GM12878 (cell line): ENCODE results near the gene PIGQ. TPM values are rescaled to one million over a fixed set of nuclear protein-coding genes. Genes with fewer than 3 reads are reported as not detected.

ENCODE experiments used
- BCL11A ChIP-seq: IDR thresholded peaks from 2 replicates; pipeline ENCODE4 v1.6.1; 2011; ENCODE audit warnings: low read depth, low read length
- BCLAF1 ChIP-seq: fragments of 450-650 bp; IDR thresholded peaks from 2 replicates; pipeline ENCODE4 v1.6.1; 2017; ENCODE audit warnings: antibody characterized with exemption, mild to moderate bottlenecking, moderate library complexity
- CREB1 ChIP-seq: IDR thresholded peaks from 2 replicates; pipeline ENCODE4 v1.6.1; 2012; ENCODE audit warnings: low read depth, mild to moderate bottlenecking, inconsistent platforms
- DPF2 ChIP-seq: fragments of 450-650 bp; IDR thresholded peaks from 2 replicates; pipeline ENCODE4 v1.6.1; 2017; ENCODE audit warnings: mild to moderate bottlenecking
- EGR1 ChIP-seq, 2 experiments: IDR thresholded peaks; 1 replicate in 1 of 2; 2 replicates in 1 of 2; pipeline ENCODE4 v1.6.1; 2011 to 2012; ENCODE audit warnings: low read depth in 2 of 2, low read length in 2 of 2, borderline replicate concordance in 1 of 2, mild to moderate bottlenecking in 1 of 2, moderate library complexity in 1 of 2
- HCFC1 ChIP-seq: fragments of 150-350 bp; IDR thresholded peaks from 2 replicates; pipeline ENCODE4 v1.6.1; 2014; ENCODE audit warnings: low read length
- KLF5 ChIP-seq: fragments of 450-650 bp; IDR thresholded peaks from 2 replicates; pipeline ENCODE4 v1.6.1; 2014; ENCODE audit warnings: mild to moderate bottlenecking; ENCODE audit not compliant: partially characterized antibody
- LARP7 ChIP-seq: fragments of 450-650 bp; IDR thresholded peaks from 2 replicates; pipeline ENCODE4 v1.6.1; 2017; ENCODE audit warnings: mild to moderate bottlenecking
- MYC ChIP-seq: IDR thresholded peaks from 2 replicates; pipeline ENCODE4 v1.6.1; 2011; ENCODE audit warnings: mild to moderate bottlenecking, low read length, moderate library complexity, inconsistent platforms; ENCODE audit not compliant: insufficient read depth, insufficient replicate concordance, insufficient read length, severe bottlenecking
- NKRF ChIP-seq: fragments of 450-650 bp; conservative IDR thresholded peaks from 2 replicates; pipeline ENCODE4 v1.6.1; 2017; ENCODE audit warnings: mild to moderate bottlenecking, moderate library complexity
- NR2C1 ChIP-seq: fragments of 450-650 bp; IDR thresholded peaks from 2 replicates; pipeline ENCODE4 v1.6.1; 2017; ENCODE audit warnings: antibody characterized with exemption, mild to moderate bottlenecking, moderate library complexity
- PKNOX1 ChIP-seq: fragments of 450-650 bp; IDR thresholded peaks from 2 replicates; pipeline ENCODE4 v1.6.1; 2016; ENCODE audit warnings: mild to moderate bottlenecking
- POLR2A ChIP-seq: IDR thresholded peaks from 2 replicates; pipeline ENCODE4 v1.6.1; 2011; ENCODE audit warnings: low read depth, mild to moderate bottlenecking, low read length
- POLR2AphosphoS2 ChIP-seq: IDR thresholded peaks from 2 replicates; pipeline ENCODE4 v1.6.1; 2011; ENCODE audit warnings: low read depth, mild to moderate bottlenecking, low read length, improper control_type of control experiment, moderate library complexity
- RFX5 ChIP-seq: IDR thresholded peaks from 2 replicates; pipeline ENCODE4 v1.6.1; 2011; ENCODE audit warnings: low read depth, low read length, improper control_type of control experiment
- RUNX3 ChIP-seq: IDR thresholded peaks from 2 replicates; pipeline ENCODE4 v1.6.1; 2012; ENCODE audit warnings: low read length, inconsistent platforms
- SPI1 ChIP-seq: IDR thresholded peaks from 2 replicates; pipeline ENCODE4 v1.6.1; 2011; ENCODE audit warnings: low read depth, mild to moderate bottlenecking, low read length, moderate library complexity, borderline replicate concordance; ENCODE audit not compliant: insufficient read depth
- TAF1 ChIP-seq: IDR thresholded peaks from 2 replicates; pipeline ENCODE4 v1.6.1; 2011; ENCODE audit warnings: mild to moderate bottlenecking, low read depth, low read length, borderline replicate concordance
- ZBTB40 ChIP-seq: fragments of 450-650 bp; IDR thresholded peaks from 2 replicates; pipeline ENCODE4 v1.6.1; 2016; ENCODE audit warnings: mild to moderate bottlenecking, moderate library complexity, borderline replicate concordance
- ZNF274 ChIP-seq: IDR thresholded peaks from one replicate; pipeline ENCODE4 v1.8.0; 2011; ENCODE audit not compliant: insufficient read length, insufficient read depth
- polyA plus RNA-seq, 11 experiments: library from polyadenylated mRNA; depleted of rRNA in 4 of 11; unstranded in 6 of 11; stranded (reverse) in 5 of 11; fragments of >200 nt; fragmentation: Nextera tagmentation in 4 of 11; fragmentation: Illumina TruSeq in 1 of 11; extraction: Ambion mirVana in 4 of 11; extraction: Trizol in 1 of 11; gene quantifications; 1 replicate in 1 of 11; 2 replicates in 10 of 11; pipeline versions ENCODE4 v1.2.1 to v1.2.3, GENCODE V29; 2011 to 2016; ENCODE audit warnings: inconsistent platforms in 2 of 11, missing spikeins in 2 of 11, low read depth in 1 of 11
- total RNA-seq, 4 experiments: library from RNA; depleted of rRNA in 3 of 4; stranded (reverse); fragments of >200 nt in 3 of 4; fragmentation: Illumina TruSeq in 1 of 4; extraction: Trizol in 1 of 4; gene quantifications; 2 replicates each; pipeline versions ENCODE4 v1.2.1 to v1.2.3, GENCODE V29; 2013 to 2021

PIGQ gene
- total and polyA plus RNA-seq, 10 of the 15 experiments (the other 5 are each of a cell fraction or from before 2014, with no cell fraction given), result 1.8 to 31.3 (median 17.5) TPM; not detected in 1

- peak; percentile 51; the same call in 1 of the 2 replicates for TF ChIP-seq BCLAF1
- peak; percentile 82 for TF ChIP-seq NR2C1
- TF ChIP-seq MYC, result peak; percentile 49
- TF ChIP-seq DPF2, result 0 out of 2 replicates have a peak, but pooled peaks have one; percentile 93
- TF ChIP-seq HCFC1, result peak; percentile 54
- TF ChIP-seq ZNF274, result no peak
- peak; percentile 94 for TF ChIP-seq NKRF
- no peak for TF ChIP-seq BCL11A
- TF ChIP-seq KLF5, result peak; percentile 22
- peak; percentile 93 for TF ChIP-seq ZBTB40
- peak; percentile 90 for TF ChIP-seq POLR2A
- TF ChIP-seq RUNX3, result no peak
- peak; percentile 61; the same call in 1 of the 2 replicates for TF ChIP-seq POLR2AphosphoS2
- peak; percentile 98 for TF ChIP-seq LARP7
- TF ChIP-seq SPI1, result peak; percentile 68; the same call in 1 of the 2 replicates
- TF ChIP-seq PKNOX1, result no peak
- 0 out of 2 replicates have a peak, but pooled peaks have one; percentile 28 for TF ChIP-seq RFX5
- peak; percentile 43; the same call in 1 of the 2 replicates for TF ChIP-seq TAF1
- TF ChIP-seq CREB1, result no peak
- TF ChIP-seq EGR1 (IDR thresholded peaks at IDR 0.05; ENCODE audit: borderline replicate concordance in 1 of 2, low read depth in 2 of 2, low read length in 2 of 2), result peak; percentile 62 to 94
Observed at GRCh38 chr16:588889-589657, 19.3 kb downstream of the PIGQ start (continued).
